ENCODE data around the gene TGIF2. TPM values are rescaled to one million over a fixed set of nuclear protein-coding genes. Genes with fewer than 3 reads are reported as not detected.
A peak's percentile ranks its signal among the peaks of the same experiment; 100 is the strongest.

TGIF2 gene
- total RNA-seq, 6 donors from 2014 or later: 9.4 to 20.1 (median 11.9) TPM

DNA sequence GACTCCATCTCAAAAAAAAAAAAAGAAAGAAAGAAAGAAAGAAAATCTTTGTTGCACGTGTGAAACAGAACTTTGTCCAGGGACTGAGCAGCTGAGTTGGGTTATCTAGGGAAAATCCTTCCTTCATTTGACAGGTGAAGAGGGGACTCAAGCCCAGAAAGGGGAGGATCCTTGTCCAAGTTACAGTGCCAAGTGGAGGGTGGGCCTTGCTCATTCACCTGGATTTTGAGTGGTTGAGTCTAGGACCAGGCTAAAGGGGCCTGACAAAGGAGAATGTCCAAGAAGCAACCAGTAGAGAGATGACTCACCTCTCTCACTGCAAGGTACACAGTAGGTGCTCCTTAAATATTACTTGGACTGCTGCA lies 2.7 kb downstream of the TGIF2 start:
- Histone ChIP-seq H3K27me3 (no peaks in the 10 kb centered on the region), H3K4me3 (no peak overlapping the region), H3K9me3 (no peaks in the 10 kb centered on the region), H3K27ac (peak overlapping the region in 2 of 4 donors; percentile 90 to 91), H3K36me3 (peaks cover 0 to 21% (median 19%) of the 10 kb centered on the region in 4 donors), H3K4me1 (peaks cover 19 to 37% (median 23%) of the 10 kb centered on the region in 4 donors)
- whole genome bisulfite sequencing, 2 donors: 40 to 53% methylated on average over 1 of the region's 1 CpG
- TF ChIP-seq POLR2A (IDR thresholded peaks at IDR 0.05) (no peak), POLR2AphosphoS5 (IDR thresholded peaks at IDR 0.05) (no peak)
- TF ChIP-seq, protein P1, sequence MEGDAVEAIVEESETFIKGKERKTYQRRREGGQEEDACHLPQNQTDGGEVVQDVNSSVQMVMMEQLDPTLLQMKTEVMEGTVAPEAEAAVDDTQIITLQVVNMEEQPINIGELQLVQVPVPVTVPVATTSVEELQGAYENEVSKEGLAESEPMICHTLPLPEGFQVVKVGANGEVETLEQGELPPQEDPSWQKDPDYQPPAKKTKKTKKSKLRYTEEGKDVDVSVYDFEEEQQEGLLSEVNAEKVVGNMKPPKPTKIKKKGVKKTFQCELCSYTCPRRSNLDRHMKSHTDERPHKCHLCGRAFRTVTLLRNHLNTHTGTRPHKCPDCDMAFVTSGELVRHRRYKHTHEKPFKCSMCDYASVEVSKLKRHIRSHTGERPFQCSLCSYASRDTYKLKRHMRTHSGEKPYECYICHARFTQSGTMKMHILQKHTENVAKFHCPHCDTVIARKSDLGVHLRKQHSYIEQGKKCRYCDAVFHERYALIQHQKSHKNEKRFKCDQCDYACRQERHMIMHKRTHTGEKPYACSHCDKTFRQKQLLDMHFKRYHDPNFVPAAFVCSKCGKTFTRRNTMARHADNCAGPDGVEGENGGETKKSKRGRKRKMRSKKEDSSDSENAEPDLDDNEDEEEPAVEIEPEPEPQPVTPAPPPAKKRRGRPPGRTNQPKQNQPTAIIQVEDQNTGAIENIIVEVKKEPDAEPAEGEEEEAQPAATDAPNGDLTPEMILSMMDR (IDR thresholded peaks at IDR 0.05): no peak
- no peak for DNase-seq
- ATAC-seq (ENCODE audit: low FRiP score in 2 of 2): no peak

DNA sequence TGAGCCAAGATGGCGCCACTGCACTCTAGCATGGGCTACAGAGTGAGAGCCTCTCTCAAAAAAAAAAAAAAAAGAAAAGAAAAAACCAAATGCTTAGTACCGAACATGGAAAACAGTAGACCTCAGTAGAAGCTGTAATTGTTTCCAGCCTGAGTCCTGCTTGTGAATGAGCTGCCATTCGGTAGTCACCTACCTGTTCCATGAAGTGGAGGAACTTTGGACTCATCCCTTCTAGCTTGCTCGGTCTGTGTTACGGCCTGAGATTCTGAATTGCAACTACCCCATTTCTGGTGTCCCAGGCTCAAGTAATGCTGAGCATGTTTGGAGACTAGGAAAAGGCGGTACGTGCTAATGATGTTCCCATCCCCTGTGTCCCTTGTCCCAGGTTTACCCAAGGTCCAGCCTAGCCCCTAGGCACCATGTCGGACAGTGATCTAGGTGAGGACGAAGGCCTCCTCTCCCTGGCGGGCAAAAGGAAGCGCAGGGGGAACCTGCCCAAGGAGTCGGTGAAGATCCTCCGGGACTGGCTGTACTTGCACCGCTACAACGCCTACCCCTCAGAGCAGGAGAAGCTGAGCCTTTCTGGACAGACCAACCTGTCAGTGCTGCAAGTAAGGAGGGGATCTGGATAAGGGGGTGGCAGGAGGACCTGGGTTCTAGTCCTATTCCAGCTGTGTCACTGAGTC lies 5.1 kb downstream of the TGIF2 start:
- 90 to 98% methylated on average over 14 to 15 of the region's 15 CpGs for WGBS, 2 donors
- Histone ChIP-seq H3K27me3 (no peaks in the 10 kb centered on the region), H3K9me3 (no peaks in the 10 kb centered on the region), H3K27ac (no peak overlapping the region), H3K36me3 (peaks cover 0 to 41% (median 26%) of the 10 kb centered on the region in 4 donors), H3K4me1 (peaks cover 15 to 25% (median 20%) of the 10 kb centered on the region in 4 donors), H3K4me3 (no peak overlapping the region)
- TF ChIP-seq POLR2AphosphoS5 (IDR thresholded peaks at IDR 0.05) (no peak), EP300 (IDR thresholded peaks at IDR 0.05) (no peak), POLR2A (IDR thresholded peaks at IDR 0.05) (no peak)
- TF ChIP-seq, protein P1 (IDR thresholded peaks at IDR 0.05): no peak
- DNase-seq (no peak), ATAC-seq (ENCODE audit: low FRiP score in 2 of 2) (no peak)

DNA sequence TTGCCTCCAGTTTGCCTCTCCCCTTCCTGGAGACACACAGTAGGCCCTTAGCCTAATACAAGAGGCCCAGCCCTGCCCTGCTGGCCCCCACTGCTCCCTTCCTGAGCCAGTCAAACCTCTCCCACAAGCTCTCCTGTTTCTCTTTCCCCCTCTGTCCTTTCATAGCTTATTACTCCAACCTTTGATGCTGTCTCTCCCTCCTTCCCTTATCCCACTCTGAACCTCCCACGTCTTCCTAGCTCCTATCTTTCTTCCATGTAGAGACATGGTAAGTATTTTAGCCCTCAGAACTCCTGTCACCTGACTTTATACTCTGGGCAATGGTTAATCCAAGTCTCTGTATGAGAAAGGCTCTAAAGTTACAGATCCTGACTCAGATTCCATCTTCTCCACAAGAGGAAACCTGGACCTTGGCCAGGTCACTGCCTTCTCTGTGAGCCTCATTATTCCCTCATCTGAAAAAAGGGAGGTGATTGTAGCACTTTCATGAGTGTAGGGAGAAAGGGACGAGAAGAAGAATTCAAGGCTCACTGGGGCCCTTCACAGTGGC lies 6.7 kb downstream of the TGIF2 start:
- Histone ChIP-seq H3K4me3 (no peak overlapping the region), H3K27ac (no peak overlapping the region), H3K27me3 (no peaks in the 10 kb centered on the region), H3K4me1 (peaks cover 9 to 17% (median 13%) of the 10 kb centered on the region in 4 donors), H3K36me3 (peaks cover 0 to 41% (median 26%) of the 10 kb centered on the region in 4 donors), H3K9me3 (no peaks in the 10 kb centered on the region)
- ATAC-seq (ENCODE audit: low FRiP score in 2 of 2) (no peak), DNase-seq (no peak)
- TF ChIP-seq, protein P1 (IDR thresholded peaks at IDR 0.05): no peak
- no peak for TF ChIP-seq EP300 (IDR thresholded peaks at IDR 0.05)
- TF ChIP-seq POLR2A (IDR thresholded peaks at IDR 0.05): no peak
- no peak for TF ChIP-seq POLR2AphosphoS5 (IDR thresholded peaks at IDR 0.05)
- 84 to 87% methylated on average over 2 of the region's 2 CpGs for WGBS, 2 donors

DNA sequence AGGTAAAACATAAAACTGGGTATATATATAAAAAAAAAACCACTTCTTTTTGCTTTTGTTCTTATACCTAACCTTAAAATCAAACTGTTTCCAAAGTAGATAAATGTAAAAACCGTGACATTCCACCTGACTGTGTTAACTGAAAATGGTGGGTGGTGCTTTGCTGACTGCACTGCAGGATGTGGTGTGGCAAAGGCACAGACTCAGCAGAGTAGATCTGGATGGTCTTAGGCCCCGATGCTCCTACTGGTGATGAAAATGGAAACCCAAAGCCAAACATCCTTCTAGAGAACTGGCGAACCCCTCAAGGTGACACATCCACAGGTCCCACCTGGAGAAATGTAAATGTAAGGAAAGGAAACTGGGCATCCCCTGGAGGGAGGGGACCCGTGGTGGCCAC lies 8.9 kb downstream of the TGIF2 start:
- DNase-seq: no peak
- no peaks in the 10 kb centered on the region for H3K4me1 ChIP-seq
- ATAC-seq (ENCODE audit: low FRiP score in 2 of 2): no peak
- H3K36me3 ChIP-seq: peaks cover 0 to 41% (median 26%) of the 10 kb centered on the region in 4 donors
- no peak overlapping the region for H3K4me3 ChIP-seq
- no peaks in the 10 kb centered on the region for H3K27me3 ChIP-seq
- H3K27ac ChIP-seq: no peak overlapping the region
- WGBS, 2 donors: 76 to 85% methylated on average over 4 of the region's 4 CpGs
- H3K9me3 ChIP-seq: no peaks in the 10 kb centered on the region
- TF ChIP-seq EP300 (IDR thresholded peaks at IDR 0.05): no peak
- TF ChIP-seq POLR2AphosphoS5 (IDR thresholded peaks at IDR 0.05): no peak
- no peak for TF ChIP-seq POLR2A (IDR thresholded peaks at IDR 0.05)
- TF ChIP-seq, protein P1 (IDR thresholded peaks at IDR 0.05): no peak

Measured in upper lobe of left lung (tissue), 6 donors.